GM19468 (cell line): Measurements from ENCODE around the gene TNFAIP8L1.
"Not testable (repeated sequence)": the region's sequence is repeated elsewhere in the genome, so short reads cannot be mapped to it uniquely, and the experiment has no call there.

ENCODE experiments used
- ATAC-seq: cut with Tn5 transposase; IDR thresholded peaks from one replicate; pipeline ENCODE4 v1.9.1; 2021; ENCODE audit warnings: mild to moderate bottlenecking, moderate library complexity, moderate number of reproducible peaks; ENCODE audit not compliant: unreplicated experiment; ENCODE audit errors: extremely low read depth

Gene TNFAIP8L1

GRCh38 chr19:4638828-4639530 is at the start of gene TNFAIP8L1:
Gene TNFAIP8L1, plus strand, starts transcription at chr19:4639516. Its CDS starts 12,354 bp downstream, at chr19:4651870.
- ATAC-seq = peak; percentile 53

- ATAC-seq = no peak
Measured at GRCh38 chr19:4589579-4590410, 49.5 kb upstream of the TNFAIP8L1 start.

- no peak for ATAC-seq
Measured at GRCh38 chr19:4590559-4590958, 48.8 kb upstream of the TNFAIP8L1 start.

- no peak for ATAC-seq
Measured at GRCh38 chr19:4591320-4591719, 48.0 kb upstream of the TNFAIP8L1 start.

- ATAC-seq = no peak
Measured at GRCh38 chr19:4592445-4592844, 46.9 kb upstream of the TNFAIP8L1 start.

- ATAC-seq = no peak
Measured at GRCh38 chr19:4593409-4593851, 45.9 kb upstream of the TNFAIP8L1 start.

GRCh38 chr19:4594201-4594600 is 45.1 kb upstream of the TNFAIP8L1 start:
- ATAC-seq = no peak

- not testable (repeated sequence) for ATAC-seq
Measured at GRCh38 chr19:4595158-4595557, 44.2 kb upstream of the TNFAIP8L1 start.

- ATAC-seq = no peak
Measured at GRCh38 chr19:4596033-4596904, 43.0 kb upstream of the TNFAIP8L1 start.

- ATAC-seq = no peak
Measured at GRCh38 chr19:4597278-4597974, 41.9 kb upstream of the TNFAIP8L1 start.

- no peak for ATAC-seq
Measured at GRCh38 chr19:4597975-4598671, 41.2 kb upstream of the TNFAIP8L1 start.

- no peak for ATAC-seq
Measured at GRCh38 chr19:4598712-4599111, 40.6 kb upstream of the TNFAIP8L1 start.

GRCh38 chr19:4600082-4600481 is 39.2 kb upstream of the TNFAIP8L1 start:
- no peak for ATAC-seq

GRCh38 chr19:4600893-4601292 is 38.4 kb upstream of the TNFAIP8L1 start:
- no peak for ATAC-seq

- no peak for ATAC-seq
Measured at GRCh38 chr19:4602173-4602788, 37.0 kb upstream of the TNFAIP8L1 start.

- no peak for ATAC-seq
Measured at GRCh38 chr19:4602915-4603314, 36.4 kb upstream of the TNFAIP8L1 start.

GRCh38 chr19:4604912-4605311 is 34.4 kb upstream of the TNFAIP8L1 start:
- ATAC-seq = no peak

GRCh38 chr19:4606181-4606580 is 33.1 kb upstream of the TNFAIP8L1 start:
- ATAC-seq = no peak
